Activated naive CD4-positive, alpha-beta T cell treated with anti-CD3 and anti-CD28 coated beads for 36 hours (primary cell): ENCODE data around the gene ZCCHC13. TPM values are rescaled to one million over a fixed set of nuclear protein-coding genes. Genes with fewer than 3 reads are reported as not detected.

ENCODE experiments used
- microRNA-seq: library from miRNA; unstranded; fragments of <30 nt; microRNA quantifications from one replicate; pipeline ENCODE4 v1.2.0, GENCODE V29; 2022; ENCODE audit warnings: borderline microRNAs expressed, borderline replicate concordance
- total RNA-seq, 2 experiments: library from RNA; stranded (reverse); gene quantifications; one replicate each; pipeline ENCODE4 v1.2.3, GENCODE V29; 2021

The ZCCHC13 gene
- total RNA-seq, 2 experiments from 2014 or later, result not detected

Small RNAs within 50 kb of the gene (microRNA-seq; reads per million reads assigned to microRNA genes)
- 362 reads per million, percentile 74 among the genes with 10 or more reads in this experiment for gene MIR374A
- gene MIR545, result 11.5 reads per million, percentile 25 among the genes with 10 or more reads in this experiment

Other genes starting within 250 kb of the ZCCHC13 start
- under 1 TPM; 0.19 to 0.30 TPM for gene SLC16A2, start 117.3 kb downstream of the ZCCHC13 start, total RNA-seq